OCI-LY3 (cell line): ENCODE measurements around the gene GNGT1.
A peak's percentile ranks its signal among the peaks of the same experiment; 100 is the strongest.

Experiments used
- H2AFZ ChIP-seq: fragments of 200-600, 300-600 bp; shearing (Covaris generic); 2 replicates; pipeline ENCODE4 v1.6.0; 2014; ENCODE audit warnings: antibody characterized with exemption, low read depth, low read length
- H3K27ac ChIP-seq: fragments of 200-600, 300-600 bp; sonication (generic); 2 replicates; pipeline ENCODE4 v1.5.1; 2014; ENCODE audit warnings: mild to moderate bottlenecking, low read length, moderate library complexity, mixed read lengths
- H3K27me3 ChIP-seq: fragments of 200-600, 300-600 bp; sonication (generic); 2 replicates; pipeline ENCODE4 v1.6.1; 2014; ENCODE audit warnings: low read depth, low read length, mixed read lengths
- H3K36me3 ChIP-seq: fragments of 200-600, 300-600 bp; sonication (generic); replicated peaks from 2 replicates; pipeline ENCODE3; 2014; ENCODE audit warnings: low read depth, low read length, mixed read lengths
- H3K4me1 ChIP-seq: fragments of 300-600, 200-600 bp; sonication (generic); 2 replicates; pipeline ENCODE4 v1.6.1; 2014; ENCODE audit warnings: low read length, mixed read lengths
- H3K4me2 ChIP-seq: fragments of 200-600, 300-600 bp; sonication (generic); 2 replicates; pipeline ENCODE4 v1.6.1; 2014; ENCODE audit warnings: low read length, mixed read lengths
- H3K4me3 ChIP-seq: fragments of 300-600, 200-600 bp; sonication (generic); 2 replicates; pipeline ENCODE4 v1.5.1; 2014; ENCODE audit warnings: antibody characterized with exemption, mild to moderate bottlenecking, low read length, moderate library complexity
- H3K79me2 ChIP-seq: fragments of 300-600, 200-600 bp; shearing (Covaris generic); 2 replicates; pipeline ENCODE4 v1.6.1; 2014; ENCODE audit warnings: mild to moderate bottlenecking, low read length, mixed read lengths
- H3K9ac ChIP-seq: fragments of 300-600, 200-600 bp; shearing (Covaris generic); 2 replicates; pipeline ENCODE4 v1.6.0; 2014; ENCODE audit warnings: mild to moderate bottlenecking, low read length, moderate library complexity
- H3K9me3 ChIP-seq: fragments of 200-600, 300-600 bp; shearing (Covaris generic); 2 replicates; pipeline ENCODE4 v1.6.1; 2014; ENCODE audit warnings: low read length, mixed read lengths; ENCODE audit not compliant: insufficient read depth
- H4K20me1 ChIP-seq: fragments of 200-600, 300-600 bp; sonication (generic); 2 replicates; pipeline ENCODE4 v1.6.1; 2016; ENCODE audit warnings: low read length, mixed read lengths; ENCODE audit not compliant: insufficient read depth
- EZH2phosphoT487 ChIP-seq: fragments of 200-600 bp; shearing (Covaris generic); IDR thresholded peaks from 2 replicates; pipeline ENCODE4 v1.6.1; 2018; ENCODE audit warnings: antibody characterized with exemption, mixed run types, low read depth
- TF ChIP-seq, protein P1 (sequence below): fragments of 200-600, 300-600 bp; sonication (generic); IDR thresholded peaks from 2 replicates; pipeline ENCODE4 v1.5.1; 2014; ENCODE audit warnings: antibody characterized with exemption, low read length, low read depth

Gene GNGT1

DNA sequence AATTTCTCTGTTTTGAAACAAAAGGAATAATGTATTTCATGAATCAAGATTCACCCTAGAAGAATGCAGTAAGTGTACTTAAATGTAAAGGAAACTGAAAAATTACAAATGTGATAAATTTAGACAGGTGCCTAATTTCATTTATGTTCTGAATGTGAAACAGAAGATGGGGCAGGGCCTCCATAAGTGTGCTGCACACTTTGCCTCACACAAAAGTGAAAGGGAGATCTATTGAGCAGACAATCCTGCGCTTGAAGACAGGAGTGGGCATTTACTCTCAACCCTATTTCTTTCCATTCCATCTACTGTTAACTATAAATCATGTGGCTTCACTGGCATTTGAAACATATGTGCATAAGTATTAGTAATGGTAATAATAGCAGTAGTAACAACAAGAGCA, 51.4 kb downstream of the GNGT1 start:
- H3K27me3 ChIP-seq: no peaks in the 10 kb centered on the region
- no peak overlapping the region for H2AFZ ChIP-seq
- no peak overlapping the region for H3K4me3 ChIP-seq
- no peaks in the 10 kb centered on the region for H4K20me1 ChIP-seq
- no peaks in the 10 kb centered on the region for H3K36me3 ChIP-seq
- TF ChIP-seq EZH2phosphoT487: no peak
- TF ChIP-seq, protein P1, sequence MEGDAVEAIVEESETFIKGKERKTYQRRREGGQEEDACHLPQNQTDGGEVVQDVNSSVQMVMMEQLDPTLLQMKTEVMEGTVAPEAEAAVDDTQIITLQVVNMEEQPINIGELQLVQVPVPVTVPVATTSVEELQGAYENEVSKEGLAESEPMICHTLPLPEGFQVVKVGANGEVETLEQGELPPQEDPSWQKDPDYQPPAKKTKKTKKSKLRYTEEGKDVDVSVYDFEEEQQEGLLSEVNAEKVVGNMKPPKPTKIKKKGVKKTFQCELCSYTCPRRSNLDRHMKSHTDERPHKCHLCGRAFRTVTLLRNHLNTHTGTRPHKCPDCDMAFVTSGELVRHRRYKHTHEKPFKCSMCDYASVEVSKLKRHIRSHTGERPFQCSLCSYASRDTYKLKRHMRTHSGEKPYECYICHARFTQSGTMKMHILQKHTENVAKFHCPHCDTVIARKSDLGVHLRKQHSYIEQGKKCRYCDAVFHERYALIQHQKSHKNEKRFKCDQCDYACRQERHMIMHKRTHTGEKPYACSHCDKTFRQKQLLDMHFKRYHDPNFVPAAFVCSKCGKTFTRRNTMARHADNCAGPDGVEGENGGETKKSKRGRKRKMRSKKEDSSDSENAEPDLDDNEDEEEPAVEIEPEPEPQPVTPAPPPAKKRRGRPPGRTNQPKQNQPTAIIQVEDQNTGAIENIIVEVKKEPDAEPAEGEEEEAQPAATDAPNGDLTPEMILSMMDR: no peak
- H3K79me2 ChIP-seq: no peaks in the 10 kb centered on the region
- no peak overlapping the region for H3K27ac ChIP-seq
- no peak overlapping the region for H3K4me2 ChIP-seq
- no peak overlapping the region for H3K9ac ChIP-seq
- no peaks in the 10 kb centered on the region for H3K9me3 ChIP-seq
- H3K4me1 ChIP-seq: peaks cover 19% of the 10 kb centered on the region

DNA sequence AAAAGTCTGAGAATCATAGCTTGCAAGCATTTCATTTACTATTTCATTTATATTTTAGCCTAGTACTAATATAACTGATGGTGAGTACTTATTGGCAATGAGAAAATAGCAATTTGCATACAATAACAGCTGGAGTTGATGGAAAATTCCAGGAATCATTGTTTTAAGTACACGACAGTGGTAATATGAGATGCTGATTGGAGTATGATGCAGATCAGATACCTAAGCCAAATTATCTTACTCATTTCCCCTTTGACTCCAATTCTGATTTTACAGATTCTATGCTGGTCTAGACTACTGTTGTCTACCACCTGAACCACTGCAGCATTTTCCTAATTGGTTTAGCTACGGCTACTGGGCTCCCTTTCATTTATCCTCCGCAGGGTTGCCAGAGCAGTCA, 51.8 kb downstream of the GNGT1 start:
- no peaks in the 10 kb centered on the region for H3K9me3 ChIP-seq
- H3K27ac ChIP-seq: no peak overlapping the region
- peak overlapping the region; percentile 76 for H3K4me2 ChIP-seq
- H3K27me3 ChIP-seq: no peaks in the 10 kb centered on the region
- peak overlapping the region; percentile 59; the same call in 1 of the 2 replicates for H2AFZ ChIP-seq
- H3K36me3 ChIP-seq: no peaks in the 10 kb centered on the region
- no peak overlapping the region for H3K9ac ChIP-seq
- no peaks in the 10 kb centered on the region for H3K79me2 ChIP-seq
- H4K20me1 ChIP-seq: no peaks in the 10 kb centered on the region
- H3K4me1 ChIP-seq: peaks cover 19% of the 10 kb centered on the region
- peak overlapping the region; percentile 63 for H3K4me3 ChIP-seq
- no peak for TF ChIP-seq EZH2phosphoT487
- TF ChIP-seq, protein P1: no peak

DNA sequence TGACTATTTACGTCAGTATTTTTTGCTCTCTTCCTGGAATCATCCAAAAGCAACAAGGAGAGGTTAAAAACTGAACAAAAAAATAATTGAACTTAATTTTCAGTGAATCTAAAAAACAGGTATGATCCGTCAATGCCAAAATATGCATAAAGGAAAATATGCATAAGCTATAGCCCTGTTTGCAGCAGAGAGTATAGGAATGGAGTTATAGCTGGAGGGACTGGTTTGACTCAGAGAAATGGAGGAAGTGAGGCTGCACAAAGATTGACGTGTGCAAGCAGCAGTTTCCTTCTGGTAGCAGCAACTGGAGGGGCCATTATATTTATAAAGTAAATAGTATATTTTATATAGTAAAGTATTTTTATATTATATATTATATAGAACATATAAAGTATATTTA, 52.3 kb downstream of the GNGT1 start:
- no peak for TF ChIP-seq EZH2phosphoT487
- TF ChIP-seq, protein P1: no peak
- H3K79me2 ChIP-seq: no peaks in the 10 kb centered on the region
- peak overlapping the region; percentile 76 for H3K4me2 ChIP-seq
- peak overlapping the region; percentile 59; the same call in 1 of the 2 replicates for H2AFZ ChIP-seq
- no peak overlapping the region for H3K27ac ChIP-seq
- peaks cover 19% of the 10 kb centered on the region for H3K4me1 ChIP-seq
- peak overlapping the region; percentile 63 for H3K4me3 ChIP-seq
- H4K20me1 ChIP-seq: no peaks in the 10 kb centered on the region
- no peaks in the 10 kb centered on the region for H3K36me3 ChIP-seq
- no peaks in the 10 kb centered on the region for H3K9me3 ChIP-seq
- no peak overlapping the region for H3K9ac ChIP-seq
- H3K27me3 ChIP-seq: no peaks in the 10 kb centered on the region
